Effector CD8-positive, alpha-beta T cell (primary cell): ENCODE results near the gene SDK1.

Experiments used
- DNase-seq: peaks from one replicate; lab custom pipeline; 2025; lab: John Stamatoyannopoulos, UW
- total RNA-seq, 4 experiments: gene quantifications; one replicate each; lab custom pipeline; 2026; lab: John Stamatoyannopoulos, UW

SDK1 gene
- 0 to 3.1 (median 0.60) reads per million in 4 experiments for total RNA-seq

- peak; percentile 88 for DNase-seq
Observed at GRCh38 chr7:3300651-3301448, at the start of gene SDK1. Gene SDK1 (plus strand): TSS chr7:3301252. CDS start chr7:3301587, 335 bp downstream.

GRCh38 chr7:3254718-3255117 lies 46.3 kb upstream of the SDK1 start:
- no peak for DNase-seq

GRCh38 chr7:3259711-3260400 lies 41.2 kb upstream of the SDK1 start:
- no peak for DNase-seq

- no peak for DNase-seq
Observed at GRCh38 chr7:3260401-3260715, 40.7 kb upstream of the SDK1 start.

GRCh38 chr7:3264693-3265339 lies 36.2 kb upstream of the SDK1 start:
- no peak for DNase-seq

GRCh38 chr7:3265388-3265787 lies 35.7 kb upstream of the SDK1 start:
- DNase-seq, result no peak

GRCh38 chr7:3266240-3266639 lies 34.8 kb upstream of the SDK1 start:
- DNase-seq, result no peak

GRCh38 chr7:3267966-3268690 lies 32.9 kb upstream of the SDK1 start:
- no peak for DNase-seq

- DNase-seq, result no peak
Observed at GRCh38 chr7:3270362-3270761, 30.7 kb upstream of the SDK1 start.

- DNase-seq, result no peak
Observed at GRCh38 chr7:3271298-3271697, 29.8 kb upstream of the SDK1 start.

- no peak for DNase-seq
Observed at GRCh38 chr7:3272691-3273141, 28.3 kb upstream of the SDK1 start.

- no peak for DNase-seq
Observed at GRCh38 chr7:3274131-3274530, 26.9 kb upstream of the SDK1 start.

GRCh38 chr7:3277604-3278572 lies 23.2 kb upstream of the SDK1 start:
- no peak for DNase-seq

- no peak for DNase-seq
Observed at GRCh38 chr7:3279147-3279818, 21.8 kb upstream of the SDK1 start.

- no peak for DNase-seq
Observed at GRCh38 chr7:3280445-3280844, 20.6 kb upstream of the SDK1 start.

- DNase-seq, result no peak
Observed at GRCh38 chr7:3280946-3281656, 20.0 kb upstream of the SDK1 start.

- no peak for DNase-seq
Observed at GRCh38 chr7:3282457-3282856, 18.6 kb upstream of the SDK1 start.

- no peak for DNase-seq
Observed at GRCh38 chr7:3283130-3283704, 17.8 kb upstream of the SDK1 start.

GRCh38 chr7:3285652-3286051 lies 15.4 kb upstream of the SDK1 start:
- no peak for DNase-seq
